Adrenal gland (tissue), 5 donors: ENCODE measurements around the gene ZSCAN5A.

Source experiments
- POLR2A ChIP-seq, 2 donors: fragments of 450-650 bp; IDR thresholded peaks; one replicate each; pipeline ENCODE4 v1.6.1; 2017; ENCODE audit warnings: antibody characterized with exemption in 2 of 2, mild to moderate bottlenecking in 2 of 2, moderate library complexity in 1 of 2
- TF ChIP-seq, protein P1 (sequence below), 6 experiments: fragments of 450-650 bp in 4 of 6; fragments of 200-600 bp in 2 of 6; sonication (generic) in 1 of 6; IDR thresholded peaks; 1 replicate in 5 of 6; 2 replicates in 1 of 6; pipeline versions ENCODE4 v1.5.1 to v1.8.0; 2016 to 2021; ENCODE audit warnings: antibody characterized with exemption in 6 of 6, mild to moderate bottlenecking in 2 of 6, moderate library complexity in 1 of 6
- donor health status: DM: no; HTN: no; CAD: no.

DNA sequence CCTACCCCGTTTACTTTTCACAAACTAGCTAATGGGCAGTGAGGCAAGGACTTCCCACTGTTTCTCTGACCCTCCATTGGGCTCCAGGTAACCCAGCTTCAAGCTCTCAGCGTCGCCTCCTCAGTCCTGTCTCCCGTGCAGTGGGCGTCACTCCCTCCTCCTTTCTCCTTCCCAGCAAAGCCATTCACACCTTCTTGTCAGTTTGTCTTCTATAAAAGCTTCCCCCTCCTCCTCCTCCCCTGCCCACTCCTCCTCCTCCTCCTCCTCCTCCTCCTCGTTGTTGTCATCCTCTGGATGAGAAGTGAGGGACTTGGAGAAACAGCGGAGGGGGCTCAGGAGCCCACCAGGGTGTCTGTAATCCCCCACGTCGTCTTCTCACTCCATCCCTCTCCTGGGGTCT lies 140.6 kb downstream of the ZSCAN5A start:
- TF ChIP-seq, protein P1, sequence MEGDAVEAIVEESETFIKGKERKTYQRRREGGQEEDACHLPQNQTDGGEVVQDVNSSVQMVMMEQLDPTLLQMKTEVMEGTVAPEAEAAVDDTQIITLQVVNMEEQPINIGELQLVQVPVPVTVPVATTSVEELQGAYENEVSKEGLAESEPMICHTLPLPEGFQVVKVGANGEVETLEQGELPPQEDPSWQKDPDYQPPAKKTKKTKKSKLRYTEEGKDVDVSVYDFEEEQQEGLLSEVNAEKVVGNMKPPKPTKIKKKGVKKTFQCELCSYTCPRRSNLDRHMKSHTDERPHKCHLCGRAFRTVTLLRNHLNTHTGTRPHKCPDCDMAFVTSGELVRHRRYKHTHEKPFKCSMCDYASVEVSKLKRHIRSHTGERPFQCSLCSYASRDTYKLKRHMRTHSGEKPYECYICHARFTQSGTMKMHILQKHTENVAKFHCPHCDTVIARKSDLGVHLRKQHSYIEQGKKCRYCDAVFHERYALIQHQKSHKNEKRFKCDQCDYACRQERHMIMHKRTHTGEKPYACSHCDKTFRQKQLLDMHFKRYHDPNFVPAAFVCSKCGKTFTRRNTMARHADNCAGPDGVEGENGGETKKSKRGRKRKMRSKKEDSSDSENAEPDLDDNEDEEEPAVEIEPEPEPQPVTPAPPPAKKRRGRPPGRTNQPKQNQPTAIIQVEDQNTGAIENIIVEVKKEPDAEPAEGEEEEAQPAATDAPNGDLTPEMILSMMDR (IDR thresholded peaks at IDR 0.05), result no peak
- TF ChIP-seq POLR2A (IDR thresholded peaks at IDR 0.05), result no peak
